ENCODE results near the gene RCSD1. TPM values are rescaled to one million over a fixed set of nuclear protein-coding genes. Genes with fewer than 3 reads are reported as not detected.

Gene RCSD1
- total and polyA plus RNA-seq, 11 donors = 14.1 to 51.5 (median 29.6) TPM

DNA sequence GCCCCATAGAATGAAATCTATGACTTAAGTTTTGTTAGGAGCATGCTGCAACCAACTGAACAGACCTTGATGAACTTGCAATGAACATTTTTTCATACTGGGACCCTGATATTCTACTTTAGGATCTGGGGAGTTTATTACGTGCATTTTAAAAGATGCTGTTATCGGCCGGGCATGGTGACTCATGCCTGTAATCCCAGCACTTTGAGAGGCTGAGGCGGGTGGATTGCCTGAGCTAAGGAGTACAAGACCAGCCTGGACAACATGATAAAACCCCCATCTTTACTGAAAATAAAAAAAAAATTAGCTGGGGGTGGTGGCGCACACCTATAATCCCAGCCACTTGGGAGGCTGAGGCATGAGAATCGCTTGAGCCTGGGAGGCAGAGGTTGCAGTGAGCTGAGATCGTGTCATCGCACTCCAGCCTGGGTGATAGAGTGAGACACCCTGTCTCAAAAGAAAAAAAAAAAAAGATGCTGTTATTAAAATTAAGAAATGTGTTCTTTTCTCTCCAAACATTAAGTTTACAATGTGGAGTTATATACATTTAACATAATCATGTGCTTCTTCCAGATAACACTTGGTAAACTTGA is 98.9 kb downstream of the RCSD1 start:
- TF ChIP-seq POLR2A (IDR thresholded peaks at IDR 0.05) = no peak
- Histone ChIP-seq H3K4me3 (no peak overlapping the region), H3K27me3 (no peaks in the 10 kb centered on the region), H3K27ac (no peak overlapping the region), H3K36me3 (peaks cover 0 to 15% (median 0%) of the 10 kb centered on the region in 9 donors), H3K4me1 (peaks cover 0 to 46% (median 20%) of the 10 kb centered on the region in 12 donors), H3K9me3 (no peaks in the 10 kb centered on the region)
- intact Hi-C loops (cut with DNase I) = loop anchor here in 3 of 10 donors (10.0 kb wide), 2 partner anchors 206 to 356 kb away; partner anchors contain the start of genes DCAF6 (in 1 of the 3) and MPC2 (in 1 of the 3)
- 96 to 98% (median 97%) methylated on average over 8 of the region's 8 CpGs for WGBS, 4 donors
- no peak for DNase-seq
- ATAC-seq = no peak

DNA sequence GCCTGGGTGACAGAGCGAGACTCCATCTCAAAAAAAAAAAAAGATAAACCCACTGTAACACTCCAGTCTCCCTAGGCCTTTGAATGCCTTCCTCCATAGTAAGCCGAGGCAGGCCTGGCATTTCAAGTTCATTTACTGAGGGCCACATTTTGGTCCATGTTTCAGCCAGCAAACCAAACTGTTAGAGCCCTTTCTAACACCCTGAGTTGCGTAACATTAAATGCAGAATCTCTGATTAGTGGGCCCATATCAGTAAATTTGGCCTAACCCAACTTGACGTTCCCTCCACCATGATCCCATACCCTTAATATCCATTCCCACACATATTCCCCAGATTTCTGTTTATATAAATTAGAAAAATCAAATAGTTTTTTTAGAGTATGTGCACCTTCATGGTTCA is 104.2 kb downstream of the RCSD1 start:
- Histone ChIP-seq H3K9me3 (peaks cover 0 to 5% (median 0%) of the 10 kb centered on the region in 12 donors), H3K27ac (no peak overlapping the region), H3K36me3 (peaks cover 0 to 20% (median 0%) of the 10 kb centered on the region in 9 donors), H3K4me3 (no peak overlapping the region), H3K27me3 (no peaks in the 10 kb centered on the region), H3K4me1 (peaks cover 0 to 34% (median 3%) of the 10 kb centered on the region in 12 donors)
- WGBS, 4 donors = 95 to 100% (median 99%) methylated on average over 4 of the region's 4 CpGs
- no peak for DNase-seq
- no peak for TF ChIP-seq POLR2A (IDR thresholded peaks at IDR 0.05)
- TF ChIP-seq, protein P1, sequence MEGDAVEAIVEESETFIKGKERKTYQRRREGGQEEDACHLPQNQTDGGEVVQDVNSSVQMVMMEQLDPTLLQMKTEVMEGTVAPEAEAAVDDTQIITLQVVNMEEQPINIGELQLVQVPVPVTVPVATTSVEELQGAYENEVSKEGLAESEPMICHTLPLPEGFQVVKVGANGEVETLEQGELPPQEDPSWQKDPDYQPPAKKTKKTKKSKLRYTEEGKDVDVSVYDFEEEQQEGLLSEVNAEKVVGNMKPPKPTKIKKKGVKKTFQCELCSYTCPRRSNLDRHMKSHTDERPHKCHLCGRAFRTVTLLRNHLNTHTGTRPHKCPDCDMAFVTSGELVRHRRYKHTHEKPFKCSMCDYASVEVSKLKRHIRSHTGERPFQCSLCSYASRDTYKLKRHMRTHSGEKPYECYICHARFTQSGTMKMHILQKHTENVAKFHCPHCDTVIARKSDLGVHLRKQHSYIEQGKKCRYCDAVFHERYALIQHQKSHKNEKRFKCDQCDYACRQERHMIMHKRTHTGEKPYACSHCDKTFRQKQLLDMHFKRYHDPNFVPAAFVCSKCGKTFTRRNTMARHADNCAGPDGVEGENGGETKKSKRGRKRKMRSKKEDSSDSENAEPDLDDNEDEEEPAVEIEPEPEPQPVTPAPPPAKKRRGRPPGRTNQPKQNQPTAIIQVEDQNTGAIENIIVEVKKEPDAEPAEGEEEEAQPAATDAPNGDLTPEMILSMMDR (IDR thresholded peaks at IDR 0.05) = no peak
- intact Hi-C loops (cut with DNase I) = no loop called here
- no peak for ATAC-seq

DNA sequence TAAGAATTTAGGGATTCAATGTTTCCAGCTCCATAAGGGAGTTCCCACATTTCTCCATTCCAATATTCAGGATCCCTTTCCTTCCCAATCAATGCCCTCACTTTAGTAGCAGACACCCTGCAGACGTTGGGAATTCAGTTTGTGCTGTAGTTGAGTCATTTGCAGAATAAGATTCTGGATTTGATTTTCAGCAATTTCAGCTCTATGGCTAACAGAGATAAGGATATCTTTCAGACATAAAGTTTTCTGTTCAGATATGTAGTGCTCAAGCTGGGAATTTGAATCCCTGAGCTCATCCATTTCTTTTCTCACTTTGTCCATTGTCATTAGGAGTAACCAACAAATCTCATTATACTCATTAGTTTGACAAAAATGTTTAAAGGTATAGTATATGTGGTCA is 104.8 kb downstream of the RCSD1 start:
- DNase-seq (no peak), ATAC-seq (no peak)
- no peak overlapping the region for H3K4me3 ChIP-seq
- 93 to 96% (median 94%) methylated on average over 1 of the region's 1 CpG for WGBS, 4 donors
- H3K4me1 ChIP-seq = peaks cover 0 to 39% (median 3%) of the 10 kb centered on the region in 12 donors
- H3K27me3 ChIP-seq = no peaks in the 10 kb centered on the region
- peaks cover 0 to 5% (median 0%) of the 10 kb centered on the region in 12 donors for H3K9me3 ChIP-seq
- H3K27ac ChIP-seq = no peak overlapping the region
- peaks cover 0 to 20% (median 0%) of the 10 kb centered on the region in 9 donors for H3K36me3 ChIP-seq
- TF ChIP-seq, protein P1 (IDR thresholded peaks at IDR 0.05) = no peak
- TF ChIP-seq POLR2A (IDR thresholded peaks at IDR 0.05) = no peak
- intact Hi-C loops (cut with DNase I) = no loop called here

DNA sequence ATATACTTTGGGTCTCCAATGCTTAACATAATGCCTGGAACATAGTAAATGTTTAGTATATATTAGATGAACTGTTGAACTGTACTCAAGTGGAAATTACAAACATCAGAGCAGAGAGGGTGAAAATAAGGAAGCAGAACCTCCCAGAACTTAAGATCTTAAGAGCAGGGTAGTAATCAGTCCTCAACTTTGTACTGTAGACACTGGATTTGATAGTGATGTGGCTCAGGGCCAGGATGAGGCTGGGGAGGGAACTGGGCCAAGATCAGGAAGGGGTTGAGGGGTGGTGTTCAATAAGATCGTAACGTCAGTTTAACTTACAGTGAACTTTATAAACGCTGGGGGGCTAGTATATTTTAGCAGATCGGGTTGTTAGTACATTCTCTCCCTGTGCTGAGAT is 107.1 kb downstream of the RCSD1 start:
- DNase-seq (no peak), ATAC-seq (peak in 1 of 4 donors; percentile 31)
- Histone ChIP-seq H3K36me3 (peaks cover 0 to 8% (median 0%) of the 10 kb centered on the region in 9 donors), H3K27me3 (no peaks in the 10 kb centered on the region), H3K4me1 (peaks cover 0 to 40% (median 5%) of the 10 kb centered on the region in 12 donors), H3K27ac (no peak overlapping the region), H3K9me3 (peaks cover 0 to 5% (median 0%) of the 10 kb centered on the region in 12 donors), H3K4me3 (no peak overlapping the region)
- intact Hi-C loops (cut with DNase I) = no loop called here
- 78 to 94% (median 82%) methylated on average over 4 of the region's 4 CpGs for WGBS, 4 donors
- no peak for TF ChIP-seq POLR2A (IDR thresholded peaks at IDR 0.05)
- TF ChIP-seq, protein P1 (IDR thresholded peaks at IDR 0.05) = no peak
